H9 (cell line): ENCODE results near the gene KCND2. TPM values are rescaled to one million over a fixed set of nuclear protein-coding genes. Genes with fewer than 3 reads are reported as not detected.

ENCODE experiments used
- DNase-seq: peaks from one replicate; pipeline ENCODE4 v3.0.0-alpha.2; 2017
- H2AFZ ChIP-seq: one replicate; pipeline ENCODE4 v1.6.1; 2013; ENCODE audit warnings: mild to moderate bottlenecking, low read length, control low read depth, moderate library complexity
- H2AK5ac ChIP-seq: 2 replicates; pipeline ENCODE4 v1.6.1; 2013; ENCODE audit warnings: low read length, control low read depth, mixed read lengths; ENCODE audit not compliant: insufficient read length
- H2BK120ac ChIP-seq: one replicate; pipeline ENCODE4 v1.6.1; 2013; ENCODE audit warnings: low read depth, mild to moderate bottlenecking, low read length, control low read depth, inconsistent platforms; ENCODE audit not compliant: poor library complexity, severe bottlenecking
- H2BK12ac ChIP-seq: 2 replicates; pipeline ENCODE4 v1.6.1; 2013; ENCODE audit warnings: low read length, control low read depth, mixed read lengths, low read depth; ENCODE audit not compliant: insufficient read length
- H2BK15ac ChIP-seq: 2 replicates; pipeline ENCODE4 v1.6.1; 2013; ENCODE audit warnings: low read depth, low read length, control low read depth
- H2BK20ac ChIP-seq: one replicate; pipeline ENCODE4 v1.6.1; 2013; ENCODE audit warnings: low read depth, mild to moderate bottlenecking, low read length, control low read depth, inconsistent platforms; ENCODE audit not compliant: poor library complexity, severe bottlenecking
- H2BK5ac ChIP-seq: 2 replicates; pipeline ENCODE4 v1.6.1; 2013; ENCODE audit warnings: low read length, control low read depth, mixed read lengths; ENCODE audit not compliant: insufficient read length
- H3K14ac ChIP-seq: 2 replicates; pipeline ENCODE4 v1.6.1; 2013; ENCODE audit warnings: low read length, control low read depth; ENCODE audit not compliant: insufficient read depth
- H3K18ac ChIP-seq: 2 replicates; pipeline ENCODE4 v1.6.1; 2013; ENCODE audit warnings: low read depth, mild to moderate bottlenecking, mixed read lengths, low read length, control low read depth; ENCODE audit not compliant: insufficient read length
- H3K23ac ChIP-seq: 2 replicates; pipeline ENCODE4 v1.6.1; 2013; ENCODE audit warnings: low read length, control low read depth, mixed read lengths, low read depth; ENCODE audit not compliant: insufficient read length
- H3K23me2 ChIP-seq: 2 replicates; pipeline ENCODE4 v1.6.1; 2013; ENCODE audit warnings: low read depth, mild to moderate bottlenecking, mixed read lengths, low read length, control low read depth; ENCODE audit not compliant: insufficient read length, poor library complexity, severe bottlenecking
- H3K27ac ChIP-seq: 2 replicates; pipeline ENCODE4 v1.5.1; 2013; ENCODE audit warnings: low read length, control low read depth, mixed read lengths, low read depth; ENCODE audit not compliant: insufficient read length
- H3K27me3 ChIP-seq: 2 replicates; pipeline ENCODE4 v1.6.1; 2013; ENCODE audit warnings: low read length, control low read depth, inconsistent platforms; ENCODE audit not compliant: insufficient read depth
- H3K4ac ChIP-seq: 2 replicates; pipeline ENCODE4 v1.6.1; 2013; ENCODE audit warnings: low read depth, mild to moderate bottlenecking, control low read depth, inconsistent platforms, low read length, moderate library complexity
- H3K4me1 ChIP-seq: 2 replicates; pipeline ENCODE4 v1.6.1; 2013; ENCODE audit warnings: low read length, control low read depth, inconsistent platforms; ENCODE audit not compliant: insufficient read depth
- H3K4me2 ChIP-seq: 2 replicates; pipeline ENCODE4 v1.6.1; 2013; ENCODE audit warnings: low read length, control low read depth, mixed read lengths; ENCODE audit not compliant: insufficient read length, insufficient read depth
- H3K56ac ChIP-seq: 2 replicates; pipeline ENCODE4 v1.6.1; 2013; ENCODE audit warnings: low read depth, mild to moderate bottlenecking, mixed read lengths, low read length, control low read depth; ENCODE audit not compliant: insufficient read length
- H3K79me1 ChIP-seq: 2 replicates; pipeline ENCODE4 v1.6.1; 2013; ENCODE audit warnings: low read depth, mild to moderate bottlenecking, moderate library complexity, low read length, control low read depth, inconsistent platforms; ENCODE audit not compliant: insufficient read depth, poor library complexity, severe bottlenecking
- H3K79me2 ChIP-seq: 2 replicates; pipeline ENCODE4 v1.6.1; 2013; ENCODE audit warnings: low read length, control low read depth, inconsistent platforms; ENCODE audit not compliant: insufficient read depth
- H3K9ac ChIP-seq: 2 replicates; pipeline ENCODE4 v1.6.1; 2013; ENCODE audit warnings: low read length, control low read depth, mixed read lengths; ENCODE audit not compliant: insufficient read length; ENCODE audit errors: extremely low read depth
- H3K9me3 ChIP-seq: one replicate; pipeline ENCODE4 v1.6.1; 2013; ENCODE audit warnings: low read depth, low read length, inconsistent platforms; ENCODE audit not compliant: control insufficient read depth
- H3T11ph ChIP-seq: one replicate; pipeline ENCODE4 v1.6.1; 2013; ENCODE audit warnings: mild to moderate bottlenecking, low read length, control low read depth, inconsistent platforms
- H4K20me1 ChIP-seq: one replicate; pipeline ENCODE4 v1.6.1; 2013; ENCODE audit not compliant: control insufficient read depth, insufficient read length, insufficient read depth
- H4K5ac ChIP-seq: 2 replicates; pipeline ENCODE4 v1.6.1; 2013; ENCODE audit warnings: low read depth, mild to moderate bottlenecking, mixed read lengths, low read length, control low read depth; ENCODE audit not compliant: insufficient read length
- H4K8ac ChIP-seq: replicated peaks from 2 replicates; pipeline ENCODE4 v1.6.1; 2013; ENCODE audit warnings: low read length, control low read depth, mixed read lengths, low read depth; ENCODE audit not compliant: insufficient read length
- H4K91ac ChIP-seq: 2 replicates; pipeline ENCODE4 v1.6.1; 2013; ENCODE audit warnings: low read depth, mild to moderate bottlenecking, moderate library complexity, mixed read lengths, low read length, control low read depth; ENCODE audit not compliant: insufficient read length
- H3K27ac Mint-ChIP-seq, 3 experiments: 2 replicates in 2 of 3; 3 replicates in 1 of 3; pipeline ENCODE4 v1.8.0; 2020 to 2021; ENCODE audit warnings: mixed read lengths in 3 of 3, mild to moderate bottlenecking in 1 of 3, moderate library complexity in 1 of 3
- H3K27me3 Mint-ChIP-seq: 2 replicates; pipeline ENCODE4 v1.8.0; 2021; ENCODE audit warnings: low read depth, mild to moderate bottlenecking, moderate library complexity, mixed read lengths
- H3K36me3 Mint-ChIP-seq, 3 experiments: 2 replicates in 2 of 3; 3 replicates in 1 of 3; pipeline ENCODE4 v1.8.0; 2020 to 2021; ENCODE audit warnings: low read depth in 3 of 3, mixed read lengths in 3 of 3; ENCODE audit not compliant: insufficient read depth in 1 of 3
- H3K4me1 Mint-ChIP-seq, 2 experiments: 2 replicates each; pipeline ENCODE4 v1.8.0; 2020; ENCODE audit warnings: mixed read lengths in 2 of 2
- H3K4me3 Mint-ChIP-seq, 2 experiments: 2 replicates in 1 of 2; 3 replicates in 1 of 2; pipeline ENCODE4 v1.8.0; 2020 to 2021; ENCODE audit warnings: mild to moderate bottlenecking in 2 of 2, mixed read lengths in 2 of 2, moderate library complexity in 1 of 2
- H3K9me3 Mint-ChIP-seq, 2 experiments: 2 replicates in 1 of 2; 3 replicates in 1 of 2; pipeline ENCODE4 v1.8.0; 2020; ENCODE audit warnings: mild to moderate bottlenecking in 2 of 2, mixed read lengths in 2 of 2, moderate library complexity in 1 of 2
- CTCF ChIP-seq: fragments of 200-600 bp; sonication (generic); conservative IDR thresholded peaks from 3 replicates; pipeline ENCODE4 v1.8.0; 2021; ENCODE audit warnings: antibody characterized with exemption, mild to moderate bottlenecking
- WGBS: extraction: QIAGEN DNeasy Blood & Tissue Kit; methylation state at CpG from one replicate; pipeline ENCODE4 v1.1.7; 2013; ENCODE audit warnings: missing lambda C conversion rate, low lambda C conversion rate, mixed read lengths; ENCODE audit not compliant: insufficient read length; ENCODE audit errors: extremely low coverage; 5-methylcytosine and 5-hydroxymethylcytosine counted together
- total RNA-seq: library from RNA; stranded (reverse); gene quantifications from 2 replicates; pipeline ENCODE4 v1.2.1, GENCODE V29; 2021

Gene KCND2
- total RNA-seq, 1 experiment from 2014 or later = 6.4 TPM

GRCh38 chr7:120792861-120793130 lies 519.8 kb downstream of the KCND2 start:
- Histone ChIP-seq H2BK15ac (no peak overlapping the region), H3K23me2 (no peaks in the 10 kb centered on the region), H2BK120ac (no peak overlapping the region), H2BK12ac (no peak overlapping the region), H3K4me2 (no peak overlapping the region), H3K18ac (no peak overlapping the region), H3K9ac (no peak overlapping the region), H2AK5ac (no peak overlapping the region), H4K20me1 (no peaks in the 10 kb centered on the region), H3K14ac (no peak overlapping the region), H2AFZ (no peak overlapping the region), H3K79me2 (no peaks in the 10 kb centered on the region), H2BK20ac (no peak overlapping the region), H3K4me1 (no peaks in the 10 kb centered on the region), H2BK5ac (no peak overlapping the region), H3T11ph (no peak overlapping the region), H3K79me1 (no peaks in the 10 kb centered on the region), H3K27ac (no peak overlapping the region), H3K9me3 (no peaks in the 10 kb centered on the region), H3K56ac (no peak overlapping the region), H3K4ac (no peak overlapping the region), H3K27me3 (no peaks in the 10 kb centered on the region), H4K5ac (no peak overlapping the region), H4K91ac (no peak overlapping the region), H3K23ac (no peak overlapping the region), H4K8ac (no peak overlapping the region)
- peaks cover 0 to 3% of the 10 kb centered on the region in 2 experiments; a peak in 2 of 5 replicates for H3K9me3 Mint-ChIP-seq
- no CpG with 5 or more reads among the region's 2 CpGs for WGBS
- H3K4me1 Mint-ChIP-seq = peaks cover 7 to 11% of the 10 kb centered on the region in 2 experiments
- H3K36me3 Mint-ChIP-seq = peaks cover 8 to 13% (median 10%) of the 10 kb centered on the region in 3 experiments
- no peak for TF ChIP-seq CTCF
- no peak for DNase-seq
- H3K27me3 Mint-ChIP-seq = no peaks in the 10 kb centered on the region
- H3K4me3 Mint-ChIP-seq = no peak overlapping the region
- no peak overlapping the region for H3K27ac Mint-ChIP-seq
